Activated effector memory CD4-positive, alpha-beta T cell treated with Interleukin-2 at 50 U/mL for 16 hours (primary cell): ENCODE results near the gene HOXD3.
A peak's percentile ranks its signal among the peaks of the same experiment; 100 is the strongest.

Experiments
- DNase-seq: peaks from one replicate; pipeline ENCODE4 v3.0.0-alpha.2; 2020

The HOXD3 gene

GRCh38 chr2:176135035-176135440, 22.1 kb upstream of the HOXD3 start:
- DNase-seq = no peak

- DNase-seq = no peak
Measured at GRCh38 chr2:176136374-176137251, 20.5 kb upstream of the HOXD3 start.

GRCh38 chr2:176137252-176137580, 19.9 kb upstream of the HOXD3 start:
- DNase-seq = no peak

GRCh38 chr2:176137906-176138305, 19.2 kb upstream of the HOXD3 start:
- DNase-seq = no peak

GRCh38 chr2:176138526-176138922, 18.6 kb upstream of the HOXD3 start:
- no peak for DNase-seq

GRCh38 chr2:176138923-176139660, 18.0 kb upstream of the HOXD3 start:
- DNase-seq = no peak

- DNase-seq = no peak
Measured at GRCh38 chr2:176139661-176140512, 17.2 kb upstream of the HOXD3 start.

GRCh38 chr2:176140513-176141317, 16.4 kb upstream of the HOXD3 start:
- peak; percentile 21 for DNase-seq

GRCh38 chr2:176142281-176142680, 14.8 kb upstream of the HOXD3 start:
- DNase-seq = no peak

GRCh38 chr2:176145085-176145969, 11.8 kb upstream of the HOXD3 start:
- DNase-seq = no peak

GRCh38 chr2:176146101-176146500, 11.0 kb upstream of the HOXD3 start:
- DNase-seq = no peak

- DNase-seq = no peak
Measured at GRCh38 chr2:176146645-176147044, 10.5 kb upstream of the HOXD3 start.

- DNase-seq = no peak
Measured at GRCh38 chr2:176147210-176147799, 9.8 kb upstream of the HOXD3 start.

GRCh38 chr2:176147800-176148496, 9.2 kb upstream of the HOXD3 start:
- no peak for DNase-seq

GRCh38 chr2:176148751-176149421, 8.2 kb upstream of the HOXD3 start:
- DNase-seq = no peak

- no peak for DNase-seq
Measured at GRCh38 chr2:176149481-176149938, 7.6 kb upstream of the HOXD3 start.

GRCh38 chr2:176149939-176150583, 7.0 kb upstream of the HOXD3 start:
- no peak for DNase-seq

GRCh38 chr2:176150584-176151441, 6.3 kb upstream of the HOXD3 start:
- DNase-seq = no peak
